Spinal cord (tissue), 10 donors: Measurements from ENCODE around the gene SLC51B. TPM values are rescaled to one million over a fixed set of nuclear protein-coding genes. Genes with fewer than 3 reads are reported as not detected.
"Not testable (repeated sequence)": the region's sequence is repeated elsewhere in the genome, so short reads cannot be mapped to it uniquely, and the experiment has no call there.

Experiments used
- DNase-seq, 6 donors: peaks; one replicate each; pipeline versions ENCODE4 v3.0.0 to v3.0.0-alpha.2; 2013 to 2015; ENCODE audit warnings: low spot score in 6 of 6, low read depth in 4 of 6
- H3K27ac ChIP-seq: one replicate; pipeline ENCODE4 v1.5.1; 2013; ENCODE audit warnings: low read depth, low read length, control low read depth
- H3K27me3 ChIP-seq: one replicate; pipeline ENCODE4 v1.6.1; 2013; ENCODE audit warnings: low read length; ENCODE audit not compliant: control insufficient read depth, insufficient read depth
- H3K36me3 ChIP-seq: one replicate; pipeline ENCODE4 v1.6.1; 2013; ENCODE audit warnings: low read length; ENCODE audit not compliant: control insufficient read depth, insufficient read depth
- H3K4me1 ChIP-seq: one replicate; pipeline ENCODE4 v1.6.1; 2013; ENCODE audit warnings: low read length; ENCODE audit not compliant: control insufficient read depth, insufficient read depth
- H3K4me3 ChIP-seq: one replicate; pipeline ENCODE4 v1.5.1; 2013; ENCODE audit warnings: low read depth, low read length, control low read depth
- H3K9me3 ChIP-seq: one replicate; pipeline ENCODE4 v1.6.1; 2013; ENCODE audit warnings: low read length; ENCODE audit not compliant: control insufficient read depth, insufficient read depth
- WGBS: methylation state at CpG from one replicate; pipeline ENCODE4 v1.1.5; 2013; ENCODE audit warnings: missing lambda C conversion rate; ENCODE audit not compliant: insufficient coverage; 5-methylcytosine and 5-hydroxymethylcytosine counted together
- polyA plus RNA-seq, 2 donors: library from polyadenylated mRNA; unstranded; fragments of 120-200 nt; gene quantifications; one replicate each; pipeline ENCODE4 v1.2.1, GENCODE V29; 2013; ENCODE audit not compliant: insufficient read length in 2 of 2
- total RNA-seq, 2 donors: library from RNA; depleted of rRNA in 1 of 2; stranded (reverse); fragments of 120-200 nt in 1 of 2; fragments of >200 nt in 1 of 2; gene quantifications; one replicate each; pipeline versions ENCODE4 v1.2.3 to v1.2.4, GENCODE V29; 2013 to 2014
- donor health status: healthy.

The SLC51B gene
- total and polyA plus RNA-seq, 4 donors = 0.44 to 2.3 (median 1.1) TPM; not detected in 1

- Histone ChIP-seq H3K4me3 (no peak overlapping the region), H3K9me3 (no peaks in the 10 kb centered on the region), H3K27ac (no peak overlapping the region), H3K4me1 (peaks cover 24% of the 10 kb centered on the region), H3K27me3 (no peaks in the 10 kb centered on the region), H3K36me3 (peaks cover 63% of the 10 kb centered on the region)
- no peak for DNase-seq
- WGBS = 89% methylated on average over 11 of the region's 14 CpGs
Observed at GRCh38 chr15:65094294-65094995, 49.3 kb downstream of the SLC51B start.

DNA sequence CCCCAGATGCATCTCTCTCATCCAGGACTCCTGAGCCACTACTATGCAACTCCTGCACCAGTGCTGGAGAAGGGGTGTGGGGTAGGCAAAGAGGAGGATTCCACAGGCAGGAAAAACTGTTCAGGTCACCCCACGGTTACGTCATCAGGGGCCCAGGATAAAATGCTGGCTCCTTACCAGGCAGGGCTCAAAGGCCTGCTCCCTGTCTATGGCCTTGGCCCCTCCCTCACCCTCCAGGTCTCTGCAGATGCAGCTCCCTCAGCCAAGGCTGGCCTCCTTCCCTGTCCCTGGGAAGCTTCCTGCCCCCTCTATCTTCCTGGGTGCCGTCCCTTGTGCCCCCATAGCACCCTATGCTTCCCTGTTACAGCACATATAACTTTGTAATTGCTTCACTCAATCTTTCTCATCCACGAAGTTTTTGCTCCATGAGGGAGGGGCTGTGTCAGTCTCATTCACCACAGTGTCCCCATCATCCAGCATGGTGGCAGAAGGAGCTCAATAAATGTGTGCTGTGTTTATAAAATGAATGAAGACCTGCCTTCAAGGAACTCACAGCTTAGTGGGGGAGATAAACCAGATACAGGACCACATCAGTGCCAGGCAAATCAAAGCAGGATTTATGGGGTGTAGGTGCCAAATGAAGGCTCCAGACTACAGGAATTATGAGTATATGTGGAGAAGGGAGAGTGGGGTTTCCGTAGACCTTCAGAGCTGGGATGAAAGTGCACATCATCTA lies 50.0 kb downstream of the SLC51B start:
- Histone ChIP-seq H3K36me3 (peaks cover 67% of the 10 kb centered on the region), H3K27me3 (no peaks in the 10 kb centered on the region), H3K27ac (no peak overlapping the region), H3K9me3 (no peaks in the 10 kb centered on the region), H3K4me1 (peaks cover 22% of the 10 kb centered on the region), H3K4me3 (no peak overlapping the region)
- 89% methylated on average over 4 of the region's 5 CpGs for WGBS
- DNase-seq = no peak

DNA sequence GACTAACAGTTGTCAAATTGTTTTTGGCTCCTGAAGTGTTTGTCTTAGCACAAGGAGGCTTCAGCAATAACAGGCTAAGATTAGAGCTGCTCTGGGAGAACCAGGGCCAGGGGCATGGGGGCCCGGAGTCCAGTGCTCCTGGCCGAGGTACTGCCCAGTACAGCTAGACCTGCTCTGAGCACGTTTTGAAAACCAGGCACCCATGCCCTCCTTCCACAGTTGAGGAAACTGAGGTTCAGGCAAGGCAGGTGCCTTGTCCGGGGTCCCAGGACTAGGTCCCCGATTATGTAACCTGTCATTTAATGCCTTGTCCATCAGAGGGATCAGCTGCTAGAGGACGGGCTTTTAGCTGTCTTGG lies 50.5 kb downstream of the SLC51B start:
- Histone ChIP-seq H3K9me3 (no peaks in the 10 kb centered on the region), H3K4me3 (no peak overlapping the region), H3K36me3 (peaks cover 68% of the 10 kb centered on the region), H3K27me3 (no peaks in the 10 kb centered on the region), H3K4me1 (peaks cover 22% of the 10 kb centered on the region), H3K27ac (no peak overlapping the region)
- WGBS = 87% methylated on average over 6 of the region's 6 CpGs
- peak in 1 of 6 donors; percentile 31 for DNase-seq

- no peaks in the 10 kb centered on the region for H3K27me3 ChIP-seq
- H3K36me3 ChIP-seq = peaks cover 75% of the 10 kb centered on the region
- no peak for DNase-seq
- H3K4me3 ChIP-seq = no peak overlapping the region
- peaks cover 28% of the 10 kb centered on the region for H3K4me1 ChIP-seq
- no peak overlapping the region for H3K27ac ChIP-seq
- WGBS = 94% methylated on average over 6 of the region's 6 CpGs
- no peaks in the 10 kb centered on the region for H3K9me3 ChIP-seq
Observed at GRCh38 chr15:65096481-65097385, 51.5 kb downstream of the SLC51B start.

GRCh38 chr15:65097651-65098263 lies 52.6 kb downstream of the SLC51B start:
- Histone ChIP-seq H3K36me3 (peaks cover 82% of the 10 kb centered on the region), H3K27me3 (no peaks in the 10 kb centered on the region), H3K27ac (no peak overlapping the region), H3K9me3 (no peaks in the 10 kb centered on the region), H3K4me1 (peaks cover 28% of the 10 kb centered on the region), H3K4me3 (no peak overlapping the region)
- WGBS = 100% methylated on average over 2 of the region's 7 CpGs
- DNase-seq = no peak

GRCh38 chr15:65099336-65099735 lies 54.1 kb downstream of the SLC51B start:
- Histone ChIP-seq H3K4me3 (no peak overlapping the region), H3K27ac (no peak overlapping the region), H3K36me3 (peaks cover 73% of the 10 kb centered on the region), H3K4me1 (peaks cover 16% of the 10 kb centered on the region), H3K9me3 (no peaks in the 10 kb centered on the region), H3K27me3 (no peaks in the 10 kb centered on the region)
- WGBS = 100% methylated on average over 5 of the region's 5 CpGs
- no peak for DNase-seq

DNA sequence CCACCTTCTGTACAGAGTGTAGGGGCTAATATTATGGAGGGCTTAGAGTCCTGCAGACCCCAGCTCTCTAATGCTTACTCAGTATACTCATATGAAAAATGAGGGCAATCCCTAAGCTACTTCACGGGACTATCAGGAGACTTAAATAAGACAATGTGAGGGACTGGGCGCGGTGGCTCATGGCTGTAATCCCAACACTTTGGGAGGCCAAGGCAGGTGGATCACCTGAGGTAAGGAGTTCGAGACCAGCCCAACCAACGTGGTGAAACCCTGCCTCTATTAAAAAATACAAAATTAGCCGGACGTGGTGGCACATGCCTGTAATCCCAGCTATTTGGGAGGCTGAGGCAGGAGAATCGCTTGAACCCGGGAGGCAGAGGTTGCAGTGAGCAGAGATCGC lies 54.6 kb downstream of the SLC51B start:
- H3K27ac ChIP-seq, H3K9me3 ChIP-seq, H3K27me3 ChIP-seq, H3K4me3 ChIP-seq, DNase-seq: not testable (repeated sequence)
- Histone ChIP-seq H3K4me1 (peaks cover 12% of the 10 kb centered on the region), H3K36me3 (peaks cover 72% of the 10 kb centered on the region)
- WGBS = 90% methylated on average over 2 of the region's 10 CpGs

DNA sequence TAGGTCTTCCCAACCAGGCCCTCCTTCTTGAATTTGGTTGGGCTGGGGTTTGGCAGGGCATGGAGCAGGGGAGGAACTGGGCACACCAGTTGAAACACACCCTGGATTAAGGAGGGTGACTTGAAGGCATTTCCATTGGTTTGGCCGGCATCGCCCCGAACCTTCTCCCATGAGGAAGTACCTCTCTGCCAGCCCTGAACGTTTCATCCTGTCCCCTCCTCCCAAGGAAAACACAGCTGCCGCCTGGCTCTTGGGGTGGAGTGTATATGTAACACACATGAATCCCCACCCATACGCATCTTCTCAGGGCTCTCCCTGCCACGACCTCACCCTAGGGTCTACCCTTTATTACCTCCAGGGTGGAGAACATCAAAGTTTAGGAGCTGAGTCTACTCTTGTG lies 55.3 kb downstream of the SLC51B start:
- no peak overlapping the region for H3K27ac ChIP-seq
- H3K27me3 ChIP-seq = no peaks in the 10 kb centered on the region
- H3K9me3 ChIP-seq = no peaks in the 10 kb centered on the region
- H3K36me3 ChIP-seq = peaks cover 74% of the 10 kb centered on the region
- no peak for DNase-seq
- no peak overlapping the region for H3K4me3 ChIP-seq
- WGBS = no CpG with 5 or more reads among the region's 7 CpGs
- peaks cover 8% of the 10 kb centered on the region for H3K4me1 ChIP-seq

DNA sequence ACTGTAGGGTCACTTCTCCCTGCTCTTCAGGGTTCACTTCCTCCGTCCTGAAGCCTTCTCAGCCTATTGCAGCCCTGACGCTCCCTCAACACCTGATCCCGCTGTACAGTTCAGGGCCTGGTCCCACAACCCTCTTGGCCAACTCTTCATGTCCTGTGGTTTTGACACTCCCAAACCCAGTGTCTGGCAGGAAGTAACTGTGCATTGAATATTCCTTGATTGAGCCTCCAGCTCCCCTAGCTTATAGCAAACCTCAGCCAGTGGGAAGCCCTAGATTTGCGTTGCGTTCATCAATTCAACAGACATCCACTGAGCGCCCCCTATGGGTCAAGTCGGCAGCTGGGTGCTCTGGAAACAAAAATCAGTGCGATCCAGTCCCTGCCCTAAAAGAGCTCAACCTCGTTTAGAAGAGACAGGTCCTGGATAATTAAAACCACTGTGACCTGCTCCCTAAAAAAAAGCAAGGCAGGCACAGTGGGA lies 56.3 kb downstream of the SLC51B start:
- no peaks in the 10 kb centered on the region for H3K27me3 ChIP-seq
- whole genome bisulfite sequencing = 32% methylated on average over 9 of the region's 9 CpGs
- no peak overlapping the region for H3K27ac ChIP-seq
- DNase-seq = peak in 5 of 6 donors; percentile 60 to 93 (median 69)
- H3K4me1 ChIP-seq = peaks cover 8% of the 10 kb centered on the region
- H3K9me3 ChIP-seq = no peaks in the 10 kb centered on the region
- H3K36me3 ChIP-seq = peaks cover 75% of the 10 kb centered on the region
- no peak overlapping the region for H3K4me3 ChIP-seq
